Uterus (tissue), 2 donors: ENCODE measurements around the gene STIP1.

Source experiments
- POLR2A ChIP-seq, 2 donors: fragments of 450-650 bp; IDR thresholded peaks; one replicate each; pipeline ENCODE4 v1.6.1; 2016; ENCODE audit warnings: antibody characterized with exemption in 2 of 2, mild to moderate bottlenecking in 1 of 2, moderate library complexity in 1 of 2
- TF ChIP-seq, protein P1 (sequence below), 4 experiments: fragments of 200-600 bp in 2 of 4; fragments of 450-650 bp in 2 of 4; sonication (generic) in 2 of 4; IDR thresholded peaks; one replicate each; pipeline ENCODE4 v1.5.1; 2016 to 2019; ENCODE audit warnings: antibody characterized with exemption in 4 of 4, mild to moderate bottlenecking in 2 of 4, moderate library complexity in 1 of 4

DNA sequence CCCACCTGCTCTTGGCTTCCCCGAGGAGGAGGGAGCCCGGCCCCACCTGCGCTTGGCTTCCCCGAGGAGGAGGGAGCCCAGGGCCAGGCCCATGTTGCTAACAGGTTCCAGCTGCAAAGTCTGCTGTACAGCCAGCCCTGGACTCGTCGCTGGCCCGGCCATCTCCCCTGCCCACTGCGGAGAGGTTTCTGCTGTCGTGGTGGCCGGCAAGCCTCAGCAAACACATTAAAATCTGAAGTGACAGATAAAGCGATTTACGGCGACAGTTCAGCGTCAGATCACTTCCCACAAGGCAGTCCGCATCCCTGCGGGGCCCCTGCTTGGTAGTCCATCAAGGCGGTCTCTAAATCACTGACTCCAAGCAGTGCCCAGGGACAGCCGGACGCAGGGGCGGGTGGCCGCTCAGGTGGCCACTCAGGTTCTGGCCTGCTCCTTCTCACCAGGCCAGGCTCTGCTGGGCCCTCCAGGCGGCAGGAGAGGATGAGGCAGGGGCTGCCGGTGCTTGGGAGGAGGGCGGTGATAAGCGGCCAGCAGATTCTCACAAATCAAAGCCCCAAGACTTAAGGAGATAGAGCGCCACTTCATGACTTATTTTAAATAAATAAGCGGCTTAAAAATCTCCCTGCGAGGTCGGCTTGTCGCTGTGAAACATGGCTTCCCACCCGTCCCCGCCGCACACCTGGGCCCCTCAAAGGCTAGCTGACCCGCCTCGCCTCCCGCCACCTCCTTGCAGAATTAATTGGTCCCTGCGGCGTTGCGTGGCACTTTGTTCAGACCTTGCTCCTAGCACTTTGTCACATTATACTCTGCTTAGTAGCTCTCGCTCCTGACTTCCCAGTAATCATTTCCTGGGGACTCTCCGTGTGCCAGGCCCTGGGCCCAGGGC, 41.1 kb upstream of the STIP1 start:
- TF ChIP-seq, protein P1, sequence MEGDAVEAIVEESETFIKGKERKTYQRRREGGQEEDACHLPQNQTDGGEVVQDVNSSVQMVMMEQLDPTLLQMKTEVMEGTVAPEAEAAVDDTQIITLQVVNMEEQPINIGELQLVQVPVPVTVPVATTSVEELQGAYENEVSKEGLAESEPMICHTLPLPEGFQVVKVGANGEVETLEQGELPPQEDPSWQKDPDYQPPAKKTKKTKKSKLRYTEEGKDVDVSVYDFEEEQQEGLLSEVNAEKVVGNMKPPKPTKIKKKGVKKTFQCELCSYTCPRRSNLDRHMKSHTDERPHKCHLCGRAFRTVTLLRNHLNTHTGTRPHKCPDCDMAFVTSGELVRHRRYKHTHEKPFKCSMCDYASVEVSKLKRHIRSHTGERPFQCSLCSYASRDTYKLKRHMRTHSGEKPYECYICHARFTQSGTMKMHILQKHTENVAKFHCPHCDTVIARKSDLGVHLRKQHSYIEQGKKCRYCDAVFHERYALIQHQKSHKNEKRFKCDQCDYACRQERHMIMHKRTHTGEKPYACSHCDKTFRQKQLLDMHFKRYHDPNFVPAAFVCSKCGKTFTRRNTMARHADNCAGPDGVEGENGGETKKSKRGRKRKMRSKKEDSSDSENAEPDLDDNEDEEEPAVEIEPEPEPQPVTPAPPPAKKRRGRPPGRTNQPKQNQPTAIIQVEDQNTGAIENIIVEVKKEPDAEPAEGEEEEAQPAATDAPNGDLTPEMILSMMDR (IDR thresholded peaks at IDR 0.05), result no peak
- no peak for TF ChIP-seq POLR2A (IDR thresholded peaks at IDR 0.05)
